ENCODE results near the gene NCKIPSD.

DNA sequence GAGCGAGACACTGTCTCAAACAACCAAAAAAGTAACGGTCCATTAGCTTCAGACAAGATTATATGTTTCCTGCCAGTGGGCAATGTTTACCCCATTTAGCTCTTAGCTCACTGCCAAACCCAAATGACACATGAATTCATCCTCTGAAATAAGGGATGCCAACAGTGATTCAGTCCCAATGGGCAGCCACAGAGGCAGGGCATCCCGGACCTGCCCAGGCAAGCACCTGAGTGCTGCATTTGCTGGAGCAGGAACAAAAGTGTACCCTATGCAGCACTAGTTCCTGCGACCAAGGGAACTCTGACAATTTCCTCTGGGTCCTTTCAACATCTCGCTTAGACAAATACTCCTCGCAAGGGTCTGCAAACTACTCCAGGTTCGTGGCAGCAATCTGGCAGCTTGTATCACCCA lies 23.3 kb upstream of the NCKIPSD start:
- TF ChIP-seq, protein P1, sequence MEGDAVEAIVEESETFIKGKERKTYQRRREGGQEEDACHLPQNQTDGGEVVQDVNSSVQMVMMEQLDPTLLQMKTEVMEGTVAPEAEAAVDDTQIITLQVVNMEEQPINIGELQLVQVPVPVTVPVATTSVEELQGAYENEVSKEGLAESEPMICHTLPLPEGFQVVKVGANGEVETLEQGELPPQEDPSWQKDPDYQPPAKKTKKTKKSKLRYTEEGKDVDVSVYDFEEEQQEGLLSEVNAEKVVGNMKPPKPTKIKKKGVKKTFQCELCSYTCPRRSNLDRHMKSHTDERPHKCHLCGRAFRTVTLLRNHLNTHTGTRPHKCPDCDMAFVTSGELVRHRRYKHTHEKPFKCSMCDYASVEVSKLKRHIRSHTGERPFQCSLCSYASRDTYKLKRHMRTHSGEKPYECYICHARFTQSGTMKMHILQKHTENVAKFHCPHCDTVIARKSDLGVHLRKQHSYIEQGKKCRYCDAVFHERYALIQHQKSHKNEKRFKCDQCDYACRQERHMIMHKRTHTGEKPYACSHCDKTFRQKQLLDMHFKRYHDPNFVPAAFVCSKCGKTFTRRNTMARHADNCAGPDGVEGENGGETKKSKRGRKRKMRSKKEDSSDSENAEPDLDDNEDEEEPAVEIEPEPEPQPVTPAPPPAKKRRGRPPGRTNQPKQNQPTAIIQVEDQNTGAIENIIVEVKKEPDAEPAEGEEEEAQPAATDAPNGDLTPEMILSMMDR (IDR thresholded peaks at IDR 0.05; ENCODE audit: extremely low read depth in 1 of 2, insufficient read depth in 1 of 2, low read depth in 1 of 2, low read length in 2 of 2): no peak
- TF ChIP-seq EZH2 (IDR thresholded peaks at IDR 0.05; ENCODE audit: borderline replicate concordance, low read depth, low read length, severe bottlenecking) (no peak), POLR2A (IDR thresholded peaks at IDR 0.05; ENCODE audit: low read depth, low read length) (no peak), JUN (IDR thresholded peaks at IDR 0.05; ENCODE audit: borderline replicate concordance, insufficient read depth, insufficient read length, low read depth) (no peak), GATA2 (IDR thresholded peaks at IDR 0.05; ENCODE audit: insufficient read depth, insufficient read length, low read depth, low read length) (no peak), POLR2AphosphoS5 (IDR thresholded peaks at IDR 0.05; ENCODE audit: insufficient read depth, low read depth, low read length) (no peak), MYC (IDR thresholded peaks at IDR 0.05; ENCODE audit: low read depth, low read length) (no peak), FOS (IDR thresholded peaks at IDR 0.05; ENCODE audit: borderline replicate concordance, insufficient read depth, low read length) (no peak)
- TF ChIP-seq, protein P2, sequence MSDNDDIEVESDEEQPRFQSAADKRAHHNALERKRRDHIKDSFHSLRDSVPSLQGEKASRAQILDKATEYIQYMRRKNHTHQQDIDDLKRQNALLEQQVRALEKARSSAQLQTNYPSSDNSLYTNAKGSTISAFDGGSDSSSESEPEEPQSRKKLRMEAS (IDR thresholded peaks at IDR 0.05; ENCODE audit: insufficient read depth, insufficient read length): no peak

All from endothelial cell of umbilical vein (primary cell).